Retinal pigment epithelial cell (primary cell): Measurements from ENCODE around the gene WDR86.

Source experiments
- DNase-seq: peaks from one replicate; pipeline ENCODE4 v3.0.0-alpha.2; 2010; ENCODE audit warnings: low read depth
- H3K4me3 ChIP-seq: 2 replicates; pipeline ENCODE4 v1.5.1; 2011; ENCODE audit warnings: mild to moderate bottlenecking, low read length, control low read depth, moderate library complexity
- TF ChIP-seq, protein P1 (sequence below): conservative IDR thresholded peaks from 2 replicates; pipeline ENCODE4 v1.5.1; 2011; ENCODE audit warnings: low read depth, low read length, control low read depth, inconsistent platforms

The WDR86 gene

DNA sequence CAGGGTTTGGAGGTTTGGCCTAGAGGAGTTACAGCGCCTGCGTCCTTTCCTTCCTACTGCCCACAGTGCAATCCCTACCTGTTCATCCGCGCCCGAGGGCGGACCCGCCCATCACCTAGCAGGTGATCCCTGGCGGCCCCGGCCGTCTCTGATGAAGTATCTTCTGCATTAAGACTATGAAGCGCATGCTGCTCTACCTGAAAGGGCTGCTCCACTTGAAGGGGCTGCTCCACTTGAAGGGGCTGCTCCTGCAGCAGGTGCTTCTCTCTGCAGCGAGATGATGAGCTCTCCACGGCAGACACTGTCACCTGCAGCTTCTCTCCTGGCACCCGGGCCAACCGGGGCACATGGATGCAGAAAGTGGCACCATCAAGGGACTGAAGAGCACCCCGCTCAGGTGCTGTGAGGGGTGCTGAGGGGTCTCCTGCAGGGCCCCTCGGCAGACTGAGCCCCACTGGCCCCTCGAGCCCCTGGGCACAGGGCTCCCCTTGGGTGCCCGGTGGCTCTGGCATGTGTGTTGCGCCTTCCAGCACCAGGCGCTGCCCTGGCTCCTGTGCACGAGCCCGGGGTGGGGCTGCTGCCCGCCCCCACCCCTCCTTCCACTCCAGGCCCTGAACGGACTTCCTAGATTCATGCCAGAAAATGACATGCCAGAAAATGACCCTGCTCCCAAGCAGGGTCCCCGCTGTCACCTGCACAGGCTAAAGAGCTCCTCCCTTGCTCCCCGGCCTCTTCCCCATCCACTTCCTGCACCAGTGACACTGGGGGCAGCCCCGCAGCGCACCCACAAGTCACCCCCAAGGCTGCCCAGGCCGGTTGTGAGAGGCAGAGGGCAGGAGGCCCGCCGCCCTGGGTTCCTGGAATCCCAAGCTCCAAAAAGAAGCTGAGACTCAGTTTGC, 29.4 kb downstream of the WDR86 start:
- H3K4me3 ChIP-seq: no peak overlapping the region
- DNase-seq: no peak
- TF ChIP-seq, protein P1, sequence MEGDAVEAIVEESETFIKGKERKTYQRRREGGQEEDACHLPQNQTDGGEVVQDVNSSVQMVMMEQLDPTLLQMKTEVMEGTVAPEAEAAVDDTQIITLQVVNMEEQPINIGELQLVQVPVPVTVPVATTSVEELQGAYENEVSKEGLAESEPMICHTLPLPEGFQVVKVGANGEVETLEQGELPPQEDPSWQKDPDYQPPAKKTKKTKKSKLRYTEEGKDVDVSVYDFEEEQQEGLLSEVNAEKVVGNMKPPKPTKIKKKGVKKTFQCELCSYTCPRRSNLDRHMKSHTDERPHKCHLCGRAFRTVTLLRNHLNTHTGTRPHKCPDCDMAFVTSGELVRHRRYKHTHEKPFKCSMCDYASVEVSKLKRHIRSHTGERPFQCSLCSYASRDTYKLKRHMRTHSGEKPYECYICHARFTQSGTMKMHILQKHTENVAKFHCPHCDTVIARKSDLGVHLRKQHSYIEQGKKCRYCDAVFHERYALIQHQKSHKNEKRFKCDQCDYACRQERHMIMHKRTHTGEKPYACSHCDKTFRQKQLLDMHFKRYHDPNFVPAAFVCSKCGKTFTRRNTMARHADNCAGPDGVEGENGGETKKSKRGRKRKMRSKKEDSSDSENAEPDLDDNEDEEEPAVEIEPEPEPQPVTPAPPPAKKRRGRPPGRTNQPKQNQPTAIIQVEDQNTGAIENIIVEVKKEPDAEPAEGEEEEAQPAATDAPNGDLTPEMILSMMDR: no peak

DNA sequence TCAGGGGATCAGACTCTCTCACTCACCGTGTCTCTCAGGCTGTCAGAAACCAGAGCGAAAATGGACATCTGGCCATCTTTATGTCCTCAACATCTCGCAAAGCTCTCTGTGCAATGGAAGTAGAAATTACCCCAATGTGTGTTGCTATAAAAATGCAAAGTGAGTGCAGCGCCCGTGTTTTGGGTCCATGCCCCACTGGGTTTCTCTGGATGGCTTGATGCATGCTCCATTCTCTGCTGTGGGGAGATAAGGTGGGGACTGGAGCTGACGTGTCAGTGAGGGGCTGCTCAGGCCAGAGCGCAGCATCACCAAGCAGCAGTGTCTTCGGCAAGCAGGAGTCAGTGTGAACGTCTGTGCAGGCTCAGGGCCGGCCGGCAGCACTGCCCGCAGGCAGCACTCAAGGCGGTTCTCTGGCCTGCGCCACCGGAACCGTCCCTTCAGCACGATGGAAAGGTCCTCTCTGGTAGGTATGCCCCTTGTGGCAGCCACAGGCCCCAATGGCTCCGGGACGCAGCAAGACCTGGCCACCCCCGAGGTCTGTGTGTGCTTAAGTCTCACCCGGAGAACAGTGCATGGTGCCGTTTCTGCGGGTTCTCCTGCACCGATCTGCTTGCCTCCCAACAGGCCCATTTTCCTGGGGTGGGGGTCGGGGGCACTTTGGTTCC, 30.2 kb downstream of the WDR86 start:
- DNase-seq: no peak
- H3K4me3 ChIP-seq: no peak overlapping the region
- TF ChIP-seq, protein P1: no peak

DNA sequence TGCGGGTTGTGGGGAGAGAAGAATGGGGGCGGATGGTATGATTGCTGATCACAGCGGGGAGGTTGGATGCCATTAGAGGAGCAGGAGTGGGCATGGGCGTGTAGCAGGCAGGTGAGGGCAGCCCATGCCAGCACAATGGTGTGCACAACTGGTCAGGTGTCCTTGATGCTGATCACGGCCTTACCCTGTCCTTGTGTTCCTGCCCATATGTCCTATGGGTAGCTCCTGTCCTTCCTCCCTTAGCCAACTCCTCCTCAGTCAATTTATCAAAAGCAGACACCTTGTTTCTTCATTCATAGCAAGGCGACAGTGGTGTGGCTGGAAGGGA, 30.7 kb downstream of the WDR86 start:
- no peak for DNase-seq
- no peak overlapping the region for H3K4me3 ChIP-seq
- TF ChIP-seq, protein P1: no peak

DNA sequence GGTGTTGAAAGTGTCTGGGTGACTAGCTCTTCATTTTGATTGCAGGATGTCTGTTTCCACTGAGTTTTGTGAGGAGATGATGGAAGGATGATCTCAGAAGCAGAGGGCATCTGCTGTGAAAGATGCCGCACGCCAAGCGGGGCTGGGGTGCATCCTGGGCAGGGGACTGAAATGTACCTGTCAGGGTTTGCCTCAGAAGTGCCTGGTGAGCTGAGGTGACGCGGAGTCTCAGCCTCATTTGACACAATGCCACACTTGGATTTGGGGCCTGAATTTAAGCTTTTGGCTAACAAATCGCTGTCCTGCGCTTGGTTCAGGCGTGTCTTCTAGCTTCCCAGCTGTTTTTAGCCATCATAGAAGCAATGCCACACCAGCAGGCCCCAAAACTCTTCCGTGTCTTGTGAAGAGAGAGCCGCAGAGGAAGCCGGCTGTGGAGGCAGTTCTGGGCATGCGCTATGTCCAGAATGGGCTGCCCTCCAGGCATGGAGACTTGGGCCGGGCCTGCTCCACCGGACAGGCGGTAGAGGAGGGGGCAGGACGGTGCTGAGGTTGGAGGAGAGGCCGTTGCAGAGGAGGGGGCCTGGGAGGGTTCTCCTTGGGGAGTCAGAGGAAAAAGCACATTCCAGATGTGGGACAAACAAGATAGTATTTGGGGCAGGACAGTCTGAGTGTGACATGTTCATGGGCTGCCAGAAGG, 31.2 kb downstream of the WDR86 start:
- no peak for DNase-seq
- TF ChIP-seq, protein P1: no peak
- H3K4me3 ChIP-seq: no peak overlapping the region

DNA sequence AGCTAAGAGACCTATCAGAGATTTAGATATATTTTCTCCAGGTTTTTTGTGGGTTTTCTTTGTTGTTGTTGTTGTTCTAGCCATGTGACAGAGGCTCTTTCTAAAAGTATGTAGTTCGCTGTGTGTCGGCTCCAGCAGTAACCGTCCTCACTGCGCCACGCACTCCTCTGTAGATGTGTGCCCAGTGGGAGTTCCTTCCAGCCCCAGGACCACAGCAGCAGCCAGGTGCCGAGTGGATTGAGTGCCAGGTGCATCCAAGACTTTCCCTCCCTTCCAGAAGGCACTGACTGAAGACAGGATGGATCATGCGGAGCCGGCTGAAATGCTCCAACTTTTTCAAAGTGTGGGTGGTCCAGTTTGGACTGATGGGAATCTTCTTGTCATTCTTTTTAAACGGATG, 31.8 kb downstream of the WDR86 start:
- DNase-seq: no peak
- no peak overlapping the region for H3K4me3 ChIP-seq
- TF ChIP-seq, protein P1: no peak

DNA sequence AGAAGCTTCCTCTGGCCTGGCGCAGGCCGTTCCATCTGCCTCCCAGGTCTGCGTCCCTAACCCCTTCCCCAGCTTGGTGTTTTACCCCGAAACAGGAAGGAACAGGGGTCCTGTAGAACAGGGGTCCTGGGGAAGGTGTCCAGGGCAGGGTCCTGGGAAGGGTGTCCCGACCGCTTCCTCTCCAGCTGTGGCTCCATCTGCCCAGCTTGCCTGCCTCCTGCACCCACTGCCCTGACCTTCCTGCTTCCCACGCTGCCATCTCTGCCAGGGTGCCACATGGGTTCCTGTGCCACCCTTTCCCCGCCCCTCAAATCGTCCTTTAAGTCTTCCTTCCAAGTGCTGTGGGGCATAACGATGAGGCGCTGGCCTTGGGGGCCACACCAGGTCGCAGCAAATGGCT, 32.4 kb downstream of the WDR86 start:
- TF ChIP-seq, protein P1: no peak
- DNase-seq: no peak
- H3K4me3 ChIP-seq: no peak overlapping the region
